Measurements from ENCODE around the gene CLCNKB. TPM values are rescaled to one million over a fixed set of nuclear protein-coding genes. Genes with fewer than 3 reads are reported as not detected.
"Not testable (repeated sequence)": the region's sequence is repeated elsewhere in the genome, so short reads cannot be mapped to it uniquely, and the experiment has no call there.

Gene CLCNKB
- total RNA-seq, 1 donor from 2014 or later: 0.59 TPM

GRCh38 chr1:16054598-16055540, 11.3 kb downstream of the CLCNKB start:
- no peaks in the 10 kb centered on the region for H3K9me3 Mint-ChIP-seq (ENCODE audit: unreplicated experiment)
- peaks cover 9% of the 10 kb centered on the region for H3K27me3 Mint-ChIP-seq (ENCODE audit: unreplicated experiment)
- no peak overlapping the region for H3K27ac Mint-ChIP-seq (ENCODE audit: unreplicated experiment)
- TF ChIP-seq CTCF (IDR thresholded peaks at IDR 0.05; ENCODE audit: unreplicated experiment): no peak
- H3K4me3 Mint-ChIP-seq (ENCODE audit: unreplicated experiment): no peak overlapping the region
- no peaks in the 10 kb centered on the region for H3K4me1 Mint-ChIP-seq (ENCODE audit: unreplicated experiment)
- H3K36me3 Mint-ChIP-seq (ENCODE audit: low read depth, unreplicated experiment): no peaks in the 10 kb centered on the region
- DNase-seq (ENCODE audit: low spot score): no peak

- TF ChIP-seq CTCF (IDR thresholded peaks at IDR 0.05; ENCODE audit: unreplicated experiment): peak; percentile 73
- Mint-ChIP-seq H3K27ac (ENCODE audit: unreplicated experiment) (no peak overlapping the region), H3K4me1 (ENCODE audit: unreplicated experiment) (no peaks in the 10 kb centered on the region), H3K4me3 (ENCODE audit: unreplicated experiment) (no peak overlapping the region), H3K9me3 (ENCODE audit: unreplicated experiment) (no peaks in the 10 kb centered on the region), H3K36me3 (ENCODE audit: low read depth, unreplicated experiment) (no peaks in the 10 kb centered on the region), H3K27me3 (ENCODE audit: unreplicated experiment) (peaks cover 14% of the 10 kb centered on the region)
- peak; percentile 87 for DNase-seq (ENCODE audit: low spot score)
These were observed 12.3 kb downstream of the CLCNKB start for GRCh38 chr1:16055613-16056520.

- H3K27ac Mint-ChIP-seq (ENCODE audit: unreplicated experiment); H3K36me3 Mint-ChIP-seq (ENCODE audit: low read depth, unreplicated experiment); DNase-seq (ENCODE audit: low spot score); H3K9me3 Mint-ChIP-seq (ENCODE audit: unreplicated experiment); H3K4me1 Mint-ChIP-seq (ENCODE audit: unreplicated experiment); H3K4me3 Mint-ChIP-seq (ENCODE audit: unreplicated experiment): not testable (repeated sequence)
- H3K27me3 Mint-ChIP-seq (ENCODE audit: unreplicated experiment): peaks cover 13% of the 10 kb centered on the region
These were observed 12.9 kb downstream of the CLCNKB start for GRCh38 chr1:16056521-16056912.

- H3K4me3 Mint-ChIP-seq (ENCODE audit: unreplicated experiment); DNase-seq (ENCODE audit: low spot score); H3K4me1 Mint-ChIP-seq (ENCODE audit: unreplicated experiment); H3K9me3 Mint-ChIP-seq (ENCODE audit: unreplicated experiment); H3K27ac Mint-ChIP-seq (ENCODE audit: unreplicated experiment); H3K36me3 Mint-ChIP-seq (ENCODE audit: low read depth, unreplicated experiment): not testable (repeated sequence)
- H3K27me3 Mint-ChIP-seq (ENCODE audit: unreplicated experiment): peaks cover 11% of the 10 kb centered on the region
These were observed 13.8 kb downstream of the CLCNKB start for GRCh38 chr1:16057314-16057915.

- not testable (repeated sequence) for H3K4me3 Mint-ChIP-seq (ENCODE audit: unreplicated experiment); DNase-seq (ENCODE audit: low spot score); H3K27ac Mint-ChIP-seq (ENCODE audit: unreplicated experiment); H3K36me3 Mint-ChIP-seq (ENCODE audit: low read depth, unreplicated experiment); H3K4me1 Mint-ChIP-seq (ENCODE audit: unreplicated experiment); H3K9me3 Mint-ChIP-seq (ENCODE audit: unreplicated experiment)
- H3K27me3 Mint-ChIP-seq (ENCODE audit: unreplicated experiment): peaks cover 14% of the 10 kb centered on the region
These were observed 15.0 kb downstream of the CLCNKB start for GRCh38 chr1:16058394-16059120.

- Mint-ChIP-seq H3K27ac (ENCODE audit: unreplicated experiment) (no peak overlapping the region), H3K27me3 (ENCODE audit: unreplicated experiment) (peaks cover 18% of the 10 kb centered on the region), H3K9me3 (ENCODE audit: unreplicated experiment) (no peaks in the 10 kb centered on the region), H3K36me3 (ENCODE audit: low read depth, unreplicated experiment) (no peaks in the 10 kb centered on the region), H3K4me3 (ENCODE audit: unreplicated experiment) (no peak overlapping the region), H3K4me1 (ENCODE audit: unreplicated experiment) (peaks cover 23% of the 10 kb centered on the region)
- DNase-seq (ENCODE audit: low spot score): no peak
- TF ChIP-seq CTCF (IDR thresholded peaks at IDR 0.05; ENCODE audit: unreplicated experiment): no peak
These were observed 17.7 kb downstream of the CLCNKB start for GRCh38 chr1:16061266-16061665.

DNA sequence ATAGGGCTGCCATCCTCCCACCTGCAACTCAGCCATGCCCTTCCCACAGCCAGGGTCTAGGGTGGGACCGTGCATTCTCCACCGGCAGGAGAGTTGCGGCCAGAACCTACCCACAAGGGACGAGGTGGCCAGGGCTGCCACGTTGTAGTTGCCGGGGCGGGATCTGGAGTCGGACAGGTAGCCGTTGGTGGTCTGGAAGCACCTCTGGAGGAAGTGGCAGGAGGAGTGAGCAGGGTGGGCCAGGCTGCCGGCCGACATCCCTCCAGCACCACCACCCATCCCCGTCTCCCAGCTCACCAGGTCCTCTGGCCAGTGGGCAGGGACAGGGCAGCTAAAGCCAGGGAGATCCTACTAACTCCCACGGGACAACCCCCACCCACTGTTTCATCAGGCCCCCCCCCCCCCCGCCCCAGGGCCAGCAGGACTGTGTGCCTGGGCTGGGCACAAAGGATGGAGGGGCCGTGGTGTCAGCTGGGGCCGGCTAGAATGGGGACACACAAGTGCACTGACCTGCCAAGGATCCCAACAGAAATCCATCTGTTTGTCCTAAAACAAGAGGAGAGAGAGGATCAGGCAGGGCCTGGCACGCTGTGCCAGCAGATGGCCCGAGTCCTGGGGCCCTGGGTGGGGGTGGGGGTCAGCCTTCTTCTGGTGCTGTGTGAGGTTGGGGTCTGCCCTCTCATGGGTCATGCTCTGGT, 18.6 kb downstream of the CLCNKB start:
- H3K9me3 Mint-ChIP-seq (ENCODE audit: unreplicated experiment); H3K36me3 Mint-ChIP-seq (ENCODE audit: low read depth, unreplicated experiment); H3K27ac Mint-ChIP-seq (ENCODE audit: unreplicated experiment); H3K4me3 Mint-ChIP-seq (ENCODE audit: unreplicated experiment); DNase-seq (ENCODE audit: low spot score): not testable (repeated sequence)
- Mint-ChIP-seq H3K4me1 (ENCODE audit: unreplicated experiment) (peaks cover 23% of the 10 kb centered on the region), H3K27me3 (ENCODE audit: unreplicated experiment) (peaks cover 22% of the 10 kb centered on the region)

GRCh38 chr1:16062687-16063075, 19.1 kb downstream of the CLCNKB start:
- H3K27ac Mint-ChIP-seq (ENCODE audit: unreplicated experiment): not testable (repeated sequence)

More at GRCh38 chr1:16062687-16063075, 19.1 kb downstream of the CLCNKB start:
- H3K4me3 Mint-ChIP-seq (ENCODE audit: unreplicated experiment); H3K9me3 Mint-ChIP-seq (ENCODE audit: unreplicated experiment); H3K36me3 Mint-ChIP-seq (ENCODE audit: low read depth, unreplicated experiment); DNase-seq (ENCODE audit: low spot score): not testable (repeated sequence)
- Mint-ChIP-seq H3K27me3 (ENCODE audit: unreplicated experiment) (peaks cover 19% of the 10 kb centered on the region), H3K4me1 (ENCODE audit: unreplicated experiment) (peaks cover 23% of the 10 kb centered on the region)

All from endothelial cell (in vitro differentiated cells).